ENCODE measurements around the gene CITED2.
A peak's percentile ranks its signal among the peaks of the same experiment; 100 is the strongest.

CITED2 gene

GRCh38 chr6:139386404-139386803 is 12.0 kb upstream of the CITED2 start:
- peak; percentile 44 for DNase-seq (ENCODE audit: low read depth, low spot score)

GRCh38 chr6:139381216-139381865 is 6.9 kb upstream of the CITED2 start:
- no peak for DNase-seq (ENCODE audit: low read depth, low spot score)

- no peak for DNase-seq (ENCODE audit: low read depth, low spot score)
These were observed 6.2 kb upstream of the CITED2 start for GRCh38 chr6:139380611-139381010.

GRCh38 chr6:139380168-139380567 is 5.7 kb upstream of the CITED2 start:
- no peak for DNase-seq (ENCODE audit: low read depth, low spot score)

- DNase-seq (ENCODE audit: low read depth, low spot score): no peak
These were observed 4.5 kb upstream of the CITED2 start for GRCh38 chr6:139378882-139379341.

- DNase-seq (ENCODE audit: low read depth, low spot score): no peak
These were observed 3.8 kb upstream of the CITED2 start for GRCh38 chr6:139378226-139378625.

- peak; percentile 71 for DNase-seq (ENCODE audit: low read depth, low spot score)
These were observed 2.3 kb upstream of the CITED2 start for GRCh38 chr6:139376604-139377218.

GRCh38 chr6:139376017-139376330 is 1.5 kb upstream of the CITED2 start:
- no peak for DNase-seq (ENCODE audit: low read depth, low spot score)

- DNase-seq (ENCODE audit: low read depth, low spot score): peak; percentile 99
These were observed 973 bp upstream of the CITED2 start for GRCh38 chr6:139375226-139376016.

- DNase-seq (ENCODE audit: low read depth, low spot score): no peak
These were observed 506 bp downstream of the CITED2 start for GRCh38 chr6:139373928-139374356.

GRCh38 chr6:139373154-139373927 is 1.1 kb downstream of the CITED2 start:
- DNase-seq (ENCODE audit: low read depth, low spot score): peak; percentile 58

GRCh38 chr6:139372326-139373153 is 1.9 kb downstream of the CITED2 start:
- DNase-seq (ENCODE audit: low read depth, low spot score): no peak

GRCh38 chr6:139371421-139372203 is 2.8 kb downstream of the CITED2 start:
- DNase-seq (ENCODE audit: low read depth, low spot score): no peak

- no peak for DNase-seq (ENCODE audit: low read depth, low spot score)
These were observed 3.5 kb downstream of the CITED2 start for GRCh38 chr6:139370999-139371345.

GRCh38 chr6:139370283-139370998 is 4.0 kb downstream of the CITED2 start:
- DNase-seq (ENCODE audit: low read depth, low spot score): peak; percentile 65

GRCh38 chr6:139369568-139370282 is 4.7 kb downstream of the CITED2 start:
- peak; percentile 72 for DNase-seq (ENCODE audit: low read depth, low spot score)

GRCh38 chr6:139369068-139369467 is 5.4 kb downstream of the CITED2 start:
- DNase-seq (ENCODE audit: low read depth, low spot score): peak; percentile 81

- peak; percentile 69 for DNase-seq (ENCODE audit: low read depth, low spot score)
These were observed 5.8 kb downstream of the CITED2 start for GRCh38 chr6:139368661-139369060.

GRCh38 chr6:139367810-139368351 is 6.6 kb downstream of the CITED2 start:
- peak; percentile 88 for DNase-seq (ENCODE audit: low read depth, low spot score)

Data from ELF-1 (cell line).